OCI-LY3 (cell line): ENCODE data around the gene NCR2.
"Not testable (repeated sequence)": the region's sequence is repeated elsewhere in the genome, so short reads cannot be mapped to it uniquely, and the experiment has no call there.

Experiments
- H2AFZ ChIP-seq: fragments of 200-600, 300-600 bp; shearing (Covaris generic); 2 replicates; pipeline ENCODE4 v1.6.0; 2014; ENCODE audit warnings: antibody characterized with exemption, low read depth, low read length
- H3K27ac ChIP-seq: fragments of 200-600, 300-600 bp; sonication (generic); 2 replicates; pipeline ENCODE4 v1.5.1; 2014; ENCODE audit warnings: mild to moderate bottlenecking, low read length, moderate library complexity, mixed read lengths
- H3K27me3 ChIP-seq: fragments of 200-600, 300-600 bp; sonication (generic); 2 replicates; pipeline ENCODE4 v1.6.1; 2014; ENCODE audit warnings: low read depth, low read length, mixed read lengths
- H3K36me3 ChIP-seq: fragments of 200-600, 300-600 bp; sonication (generic); replicated peaks from 2 replicates; pipeline ENCODE3; 2014; ENCODE audit warnings: low read depth, low read length, mixed read lengths
- H3K4me1 ChIP-seq: fragments of 300-600, 200-600 bp; sonication (generic); 2 replicates; pipeline ENCODE4 v1.6.1; 2014; ENCODE audit warnings: low read length, mixed read lengths
- H3K4me2 ChIP-seq: fragments of 200-600, 300-600 bp; sonication (generic); 2 replicates; pipeline ENCODE4 v1.6.1; 2014; ENCODE audit warnings: low read length, mixed read lengths
- H3K4me3 ChIP-seq: fragments of 300-600, 200-600 bp; sonication (generic); 2 replicates; pipeline ENCODE4 v1.5.1; 2014; ENCODE audit warnings: antibody characterized with exemption, mild to moderate bottlenecking, low read length, moderate library complexity
- H3K79me2 ChIP-seq: fragments of 300-600, 200-600 bp; shearing (Covaris generic); 2 replicates; pipeline ENCODE4 v1.6.1; 2014; ENCODE audit warnings: mild to moderate bottlenecking, low read length, mixed read lengths
- H3K9ac ChIP-seq: fragments of 300-600, 200-600 bp; shearing (Covaris generic); 2 replicates; pipeline ENCODE4 v1.6.0; 2014; ENCODE audit warnings: mild to moderate bottlenecking, low read length, moderate library complexity
- H3K9me3 ChIP-seq: fragments of 200-600, 300-600 bp; shearing (Covaris generic); 2 replicates; pipeline ENCODE4 v1.6.1; 2014; ENCODE audit warnings: low read length, mixed read lengths; ENCODE audit not compliant: insufficient read depth
- H4K20me1 ChIP-seq: fragments of 200-600, 300-600 bp; sonication (generic); 2 replicates; pipeline ENCODE4 v1.6.1; 2016; ENCODE audit warnings: low read length, mixed read lengths; ENCODE audit not compliant: insufficient read depth
- EZH2phosphoT487 ChIP-seq: fragments of 200-600 bp; shearing (Covaris generic); IDR thresholded peaks from 2 replicates; pipeline ENCODE4 v1.6.1; 2018; ENCODE audit warnings: antibody characterized with exemption, mixed run types, low read depth
- TF ChIP-seq, protein P1 (sequence below): fragments of 200-600, 300-600 bp; sonication (generic); IDR thresholded peaks from 2 replicates; pipeline ENCODE4 v1.5.1; 2014; ENCODE audit warnings: antibody characterized with exemption, low read length, low read depth

Gene NCR2

DNA sequence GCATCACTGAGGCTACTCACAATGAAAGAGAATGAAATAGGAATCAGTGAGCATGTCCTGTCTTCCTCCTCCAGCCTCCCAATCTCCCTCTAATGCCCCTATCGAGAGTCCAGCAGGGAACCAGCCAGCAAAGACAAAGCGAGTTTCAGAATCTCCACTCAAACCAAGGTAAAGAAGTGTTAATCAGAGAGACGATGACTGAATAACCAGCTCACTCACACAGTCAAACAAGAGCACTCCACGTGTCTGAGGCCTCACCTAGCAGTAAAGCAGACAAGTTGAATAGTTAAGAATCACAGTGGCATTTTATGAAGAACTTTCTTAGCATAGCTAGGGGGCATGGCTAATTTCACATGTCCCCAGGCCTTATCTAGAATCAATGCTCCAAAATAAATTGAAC, 45.6 kb upstream of the NCR2 start:
- no peak overlapping the region for H3K9ac ChIP-seq
- no peak overlapping the region for H3K27ac ChIP-seq
- peaks cover 20% of the 10 kb centered on the region for H3K4me1 ChIP-seq
- H3K27me3 ChIP-seq = peaks cover 15% of the 10 kb centered on the region; the same call in 1 of the 2 replicates
- no peak overlapping the region for H3K4me2 ChIP-seq
- TF ChIP-seq, protein P1, sequence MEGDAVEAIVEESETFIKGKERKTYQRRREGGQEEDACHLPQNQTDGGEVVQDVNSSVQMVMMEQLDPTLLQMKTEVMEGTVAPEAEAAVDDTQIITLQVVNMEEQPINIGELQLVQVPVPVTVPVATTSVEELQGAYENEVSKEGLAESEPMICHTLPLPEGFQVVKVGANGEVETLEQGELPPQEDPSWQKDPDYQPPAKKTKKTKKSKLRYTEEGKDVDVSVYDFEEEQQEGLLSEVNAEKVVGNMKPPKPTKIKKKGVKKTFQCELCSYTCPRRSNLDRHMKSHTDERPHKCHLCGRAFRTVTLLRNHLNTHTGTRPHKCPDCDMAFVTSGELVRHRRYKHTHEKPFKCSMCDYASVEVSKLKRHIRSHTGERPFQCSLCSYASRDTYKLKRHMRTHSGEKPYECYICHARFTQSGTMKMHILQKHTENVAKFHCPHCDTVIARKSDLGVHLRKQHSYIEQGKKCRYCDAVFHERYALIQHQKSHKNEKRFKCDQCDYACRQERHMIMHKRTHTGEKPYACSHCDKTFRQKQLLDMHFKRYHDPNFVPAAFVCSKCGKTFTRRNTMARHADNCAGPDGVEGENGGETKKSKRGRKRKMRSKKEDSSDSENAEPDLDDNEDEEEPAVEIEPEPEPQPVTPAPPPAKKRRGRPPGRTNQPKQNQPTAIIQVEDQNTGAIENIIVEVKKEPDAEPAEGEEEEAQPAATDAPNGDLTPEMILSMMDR = no peak
- TF ChIP-seq EZH2phosphoT487 = no peak
- no peak overlapping the region for H3K4me3 ChIP-seq
- H3K79me2 ChIP-seq = no peaks in the 10 kb centered on the region
- no peak overlapping the region for H2AFZ ChIP-seq
- H3K36me3 ChIP-seq = no peaks in the 10 kb centered on the region
- no peaks in the 10 kb centered on the region for H4K20me1 ChIP-seq
- H3K9me3 ChIP-seq = no peaks in the 10 kb centered on the region

DNA sequence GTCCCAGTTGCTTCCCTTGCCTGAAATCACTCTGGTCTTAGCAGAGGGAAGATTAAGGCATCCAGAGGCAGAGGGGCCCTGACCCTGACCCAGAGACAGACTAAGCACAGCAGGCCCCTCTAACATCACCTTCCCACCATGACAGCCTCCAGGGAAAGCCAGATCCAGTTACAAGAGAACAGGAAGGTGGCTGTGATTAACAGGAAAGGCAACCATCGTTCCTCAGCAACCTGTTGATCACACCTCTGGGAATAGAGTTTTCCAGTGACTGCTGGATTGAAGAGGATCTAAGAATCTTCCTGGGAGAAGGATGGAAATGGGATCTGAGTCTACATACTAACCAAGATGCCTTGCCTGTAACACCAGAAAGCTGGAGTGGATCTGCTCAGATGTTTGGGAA, 43.7 kb upstream of the NCR2 start:
- Histone ChIP-seq H3K9me3 (no peaks in the 10 kb centered on the region), H4K20me1 (no peaks in the 10 kb centered on the region), H3K4me3 (no peak overlapping the region), H3K27ac (no peak overlapping the region), H3K9ac (no peak overlapping the region), H3K4me1 (peaks cover 20% of the 10 kb centered on the region), H3K79me2 (no peaks in the 10 kb centered on the region), H3K4me2 (no peak overlapping the region), H2AFZ (no peak overlapping the region), H3K36me3 (no peaks in the 10 kb centered on the region), H3K27me3 (0 out of 2 replicates have a peak, but pooled peaks cover 7% of the 10 kb centered on the region)
- no peak for TF ChIP-seq EZH2phosphoT487
- TF ChIP-seq, protein P1 = no peak

DNA sequence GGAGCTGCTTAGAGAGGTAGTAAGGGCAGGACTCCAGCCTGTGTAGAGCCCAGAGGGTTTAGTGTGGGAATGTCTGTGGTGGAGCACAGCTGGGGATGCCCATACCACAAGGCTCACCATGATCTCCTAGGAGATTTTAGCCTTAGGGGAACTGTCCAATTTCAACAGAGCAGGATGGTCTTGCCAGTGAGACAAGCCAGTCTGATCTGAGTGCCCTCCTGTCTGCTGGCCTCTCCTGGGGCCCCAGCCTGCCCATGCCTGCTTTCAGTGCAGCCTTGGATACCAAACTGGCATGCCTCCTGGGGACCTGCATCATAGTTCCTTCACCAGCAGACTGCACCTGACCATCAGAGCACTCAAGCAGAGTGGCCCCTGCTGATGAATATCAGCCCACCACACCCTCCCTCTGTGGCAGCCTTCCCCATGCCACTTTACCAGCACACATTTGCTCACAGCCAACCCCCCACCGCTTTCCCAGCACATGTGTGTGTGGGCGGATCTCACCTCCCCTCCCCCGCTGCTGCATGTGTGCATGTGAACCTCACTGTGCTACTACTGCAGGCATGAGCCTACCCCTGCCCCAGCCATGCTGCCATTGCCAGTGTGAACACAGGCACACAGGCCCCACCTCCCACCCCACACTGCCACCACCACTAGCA, 41.1 kb upstream of the NCR2 start:
- H3K27me3 ChIP-seq = 0 out of 2 replicates have a peak, but pooled peaks cover 10% of the 10 kb centered on the region
- H2AFZ ChIP-seq = no peak overlapping the region
- no peak overlapping the region for H3K4me3 ChIP-seq
- no peaks in the 10 kb centered on the region for H3K79me2 ChIP-seq
- no peak overlapping the region for H3K9ac ChIP-seq
- H3K4me1 ChIP-seq = peaks cover 4% of the 10 kb centered on the region
- H3K9me3 ChIP-seq = no peaks in the 10 kb centered on the region
- H4K20me1 ChIP-seq = no peaks in the 10 kb centered on the region
- H3K4me2 ChIP-seq = no peak overlapping the region
- H3K36me3 ChIP-seq = no peaks in the 10 kb centered on the region
- no peak for TF ChIP-seq EZH2phosphoT487
- TF ChIP-seq, protein P1 = no peak
- H3K27ac ChIP-seq = no peak overlapping the region

DNA sequence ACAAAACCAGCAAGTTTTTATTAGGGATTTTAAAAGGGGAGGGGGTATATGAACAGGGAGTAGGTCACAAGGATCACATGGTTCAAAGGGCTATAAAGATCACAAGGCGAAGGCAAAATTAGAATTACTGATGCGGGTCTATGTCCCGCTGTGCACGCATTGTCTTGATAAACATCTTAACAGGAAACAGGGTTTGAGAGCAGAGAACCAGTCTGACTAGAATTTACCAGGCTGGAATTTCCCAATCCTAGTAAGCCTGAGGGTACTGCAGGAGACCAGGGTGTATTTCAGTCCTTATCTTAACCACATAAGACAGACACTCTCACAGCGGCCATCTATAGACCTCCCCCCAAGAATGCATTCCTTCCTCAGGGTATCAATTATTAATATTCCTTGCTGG, 38.2 kb upstream of the NCR2 start:
- H4K20me1 ChIP-seq, H3K4me2 ChIP-seq, H3K27ac ChIP-seq, H3K27me3 ChIP-seq, H3K4me3 ChIP-seq, H2AFZ ChIP-seq, H3K36me3 ChIP-seq, H3K9ac ChIP-seq, H3K4me1 ChIP-seq, H3K9me3 ChIP-seq, H3K79me2 ChIP-seq: not testable (repeated sequence)
